ENCODE data around the gene GALNT10.

GALNT10 gene

DNA sequence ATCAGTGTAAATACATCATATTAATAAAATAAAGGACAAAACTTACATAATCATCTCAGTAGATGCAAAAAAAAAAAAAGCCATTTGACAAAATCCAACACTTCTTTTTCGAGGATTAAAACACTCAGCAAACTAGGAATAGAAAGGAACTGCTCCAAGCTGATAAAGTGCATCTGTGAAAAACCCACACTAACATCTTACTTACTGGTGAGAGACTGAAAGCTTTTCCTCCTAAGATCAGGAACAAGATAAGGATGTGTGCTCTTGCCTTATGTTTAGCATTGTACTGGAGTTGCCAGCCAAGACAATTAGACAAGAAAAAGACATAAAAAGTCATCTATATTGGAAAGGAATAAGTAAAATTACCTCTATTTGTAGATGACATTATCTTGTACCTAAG, 135.0 kb downstream of the GALNT10 start:
- no peak for DNase-seq (ENCODE audit: low spot score)
- TF ChIP-seq, protein P1, sequence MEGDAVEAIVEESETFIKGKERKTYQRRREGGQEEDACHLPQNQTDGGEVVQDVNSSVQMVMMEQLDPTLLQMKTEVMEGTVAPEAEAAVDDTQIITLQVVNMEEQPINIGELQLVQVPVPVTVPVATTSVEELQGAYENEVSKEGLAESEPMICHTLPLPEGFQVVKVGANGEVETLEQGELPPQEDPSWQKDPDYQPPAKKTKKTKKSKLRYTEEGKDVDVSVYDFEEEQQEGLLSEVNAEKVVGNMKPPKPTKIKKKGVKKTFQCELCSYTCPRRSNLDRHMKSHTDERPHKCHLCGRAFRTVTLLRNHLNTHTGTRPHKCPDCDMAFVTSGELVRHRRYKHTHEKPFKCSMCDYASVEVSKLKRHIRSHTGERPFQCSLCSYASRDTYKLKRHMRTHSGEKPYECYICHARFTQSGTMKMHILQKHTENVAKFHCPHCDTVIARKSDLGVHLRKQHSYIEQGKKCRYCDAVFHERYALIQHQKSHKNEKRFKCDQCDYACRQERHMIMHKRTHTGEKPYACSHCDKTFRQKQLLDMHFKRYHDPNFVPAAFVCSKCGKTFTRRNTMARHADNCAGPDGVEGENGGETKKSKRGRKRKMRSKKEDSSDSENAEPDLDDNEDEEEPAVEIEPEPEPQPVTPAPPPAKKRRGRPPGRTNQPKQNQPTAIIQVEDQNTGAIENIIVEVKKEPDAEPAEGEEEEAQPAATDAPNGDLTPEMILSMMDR (IDR thresholded peaks at IDR 0.05; ENCODE audit: extremely low read depth, missing control alignments) = no peak

DNA sequence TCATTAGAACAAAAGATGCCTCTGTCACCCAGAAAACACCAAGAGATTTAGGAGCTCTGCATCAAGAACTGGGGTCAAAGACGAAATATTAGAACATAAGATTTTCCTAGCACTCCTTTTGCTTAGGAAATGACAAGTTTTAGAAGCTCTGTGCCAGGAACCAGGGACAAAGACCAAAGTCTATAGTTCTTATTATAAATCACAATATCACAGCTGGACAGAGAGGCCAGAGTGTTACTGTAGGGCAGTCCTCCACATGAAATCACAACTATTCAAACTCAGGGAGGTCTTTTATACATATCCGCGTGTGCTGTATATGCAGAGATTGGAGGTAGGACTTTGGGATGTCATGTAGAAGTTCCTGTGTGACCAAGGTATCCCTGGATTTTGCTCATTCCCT, 138.5 kb downstream of the GALNT10 start:
- TF ChIP-seq, protein P1 (IDR thresholded peaks at IDR 0.05; ENCODE audit: extremely low read depth, missing control alignments) = no peak

GRCh38 chr5:154329519-154330040, 139.0 kb downstream of the GALNT10 start:
- TF ChIP-seq, protein P1 (IDR thresholded peaks at IDR 0.05; ENCODE audit: extremely low read depth, missing control alignments) = no peak
- DNase-seq (ENCODE audit: low spot score) = no peak

More for the DNA sequence above, 138.5 kb downstream of the GALNT10 start:
- no peak for DNase-seq (ENCODE audit: low spot score)

DNA sequence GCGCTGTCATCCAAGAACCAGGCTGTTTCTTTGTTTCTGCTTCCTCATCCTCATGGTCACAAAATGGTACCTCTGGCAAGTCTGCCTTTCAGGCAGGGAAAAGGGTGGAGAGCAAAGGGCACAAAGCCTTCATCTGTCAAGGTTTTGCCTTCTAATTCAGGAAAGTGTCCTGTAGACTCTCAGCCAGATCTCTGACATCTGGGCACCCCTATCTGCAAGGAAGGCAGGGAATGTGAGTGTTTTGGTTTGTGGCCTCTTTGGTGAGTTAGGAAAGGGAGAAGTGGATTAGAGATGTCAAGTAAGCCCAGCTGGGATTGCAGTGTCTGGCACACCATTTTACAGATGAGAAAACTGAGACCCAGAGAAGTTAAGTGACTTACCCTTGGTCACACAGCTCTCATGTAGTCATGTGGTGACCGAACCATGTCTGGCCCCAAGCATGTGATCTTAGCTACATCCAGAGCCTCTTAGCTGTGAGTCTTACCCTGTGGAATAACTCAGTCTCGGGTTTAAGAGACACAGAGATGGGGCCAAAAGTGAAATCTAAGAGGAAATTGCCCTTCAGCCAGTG, 139.6 kb downstream of the GALNT10 start:
- TF ChIP-seq, protein P1 (IDR thresholded peaks at IDR 0.05; ENCODE audit: extremely low read depth, missing control alignments) = no peak
- DNase-seq (ENCODE audit: low spot score) = no peak

DNA sequence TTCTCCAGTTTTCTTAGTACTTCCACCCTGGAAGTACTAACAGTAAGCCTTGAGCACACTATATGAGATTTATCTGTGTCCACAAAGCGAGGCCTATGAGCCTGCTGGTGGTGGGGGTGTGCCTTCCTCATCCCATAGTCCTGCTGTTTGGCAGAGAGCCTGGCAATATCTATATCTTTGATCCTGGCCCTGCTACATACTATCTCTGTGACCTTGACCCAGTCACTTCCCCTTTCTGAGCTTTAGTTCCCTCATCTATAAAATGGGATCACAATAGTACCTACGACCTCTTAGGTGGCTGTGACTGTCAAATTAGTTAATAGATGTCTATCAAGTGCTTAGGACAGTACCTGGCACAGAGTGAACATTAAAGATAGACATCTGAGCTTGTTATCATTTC, 140.7 kb downstream of the GALNT10 start:
- no peak for DNase-seq (ENCODE audit: low spot score)
- TF ChIP-seq, protein P1 (IDR thresholded peaks at IDR 0.05; ENCODE audit: extremely low read depth, missing control alignments) = no peak

- DNase-seq (ENCODE audit: low spot score) = no peak
- TF ChIP-seq, protein P1 (IDR thresholded peaks at IDR 0.05; ENCODE audit: extremely low read depth, missing control alignments) = no peak
Observed at GRCh38 chr5:154331924-154332323, 141.4 kb downstream of the GALNT10 start.

GRCh38 chr5:154332451-154332850, 141.9 kb downstream of the GALNT10 start:
- DNase-seq (ENCODE audit: low spot score) = no peak
- TF ChIP-seq, protein P1 (IDR thresholded peaks at IDR 0.05; ENCODE audit: extremely low read depth, missing control alignments) = no peak

Data from GM20000 (cell line).